NCI-H2171 (cell line): ENCODE measurements around the gene ALKBH7.

Source experiments
- DNase-seq: peaks from one replicate; lab custom pipeline; 2025; lab: John Stamatoyannopoulos, UW

The ALKBH7 gene

GRCh38 chr19:6373096-6373812, 660 bp downstream of the ALKBH7 start:
- DNase-seq: peak; percentile 99

GRCh38 chr19:6373813-6374108, 1.2 kb downstream of the ALKBH7 start:
- DNase-seq: no peak

- DNase-seq: no peak
Observed at GRCh38 chr19:6374161-6374709, 1.6 kb downstream of the ALKBH7 start.

- no peak for DNase-seq
Observed at GRCh38 chr19:6374711-6375410, 2.3 kb downstream of the ALKBH7 start.

GRCh38 chr19:6375411-6376010, 2.9 kb downstream of the ALKBH7 start, which contains the start of gene PSPN:
PSPN (minus strand) TSS chr19:6375933; CDS start chr19:6375849, 84 bp downstream.
- DNase-seq: no peak

- DNase-seq: no peak
Observed at GRCh38 chr19:6376512-6377190, 4.1 kb downstream of the ALKBH7 start.

GRCh38 chr19:6378041-6378440, 5.4 kb downstream of the ALKBH7 start:
- no peak for DNase-seq

- DNase-seq: no peak
Observed at GRCh38 chr19:6378486-6378885, 5.9 kb downstream of the ALKBH7 start.

GRCh38 chr19:6379744-6380143, 7.2 kb downstream of the ALKBH7 start:
- no peak for DNase-seq

GRCh38 chr19:6381030-6381750, 8.6 kb downstream of the ALKBH7 start:
- DNase-seq: no peak

- no peak for DNase-seq
Observed at GRCh38 chr19:6383188-6383587, 10.6 kb downstream of the ALKBH7 start.

- no peak for DNase-seq
Observed at GRCh38 chr19:6384381-6384780, 11.8 kb downstream of the ALKBH7 start.

GRCh38 chr19:6387372-6387771, 14.8 kb downstream of the ALKBH7 start:
- no peak for DNase-seq

- no peak for DNase-seq
Observed at GRCh38 chr19:6392221-6393073, 19.9 kb downstream of the ALKBH7 start.

GRCh38 chr19:6393074-6393982, 20.7 kb downstream of the ALKBH7 start, which contains the start of gene GTF2F1:
GTF2F1 (minus strand) TSS chr19:6393164; CDS start chr19:6392995, 169 bp downstream.
- DNase-seq: peak; percentile 93

- DNase-seq: peak; percentile 79
Observed at GRCh38 chr19:6393983-6394412, 21.4 kb downstream of the ALKBH7 start.

GRCh38 chr19:6394831-6395230, 22.2 kb downstream of the ALKBH7 start:
- no peak for DNase-seq

- DNase-seq: no peak
Observed at GRCh38 chr19:6396305-6396704, 23.7 kb downstream of the ALKBH7 start.
